Activated CD4-positive, alpha-beta T cell treated with anti-CD3 and anti-CD28 coated beads, Interleukin-2, amount 50 U/mL, for 48 hours (primary cell): Measurements from ENCODE around the gene PAX5.
A peak's percentile ranks its signal among the peaks of the same experiment; 100 is the strongest.

Experiments
- DNase-seq, 2 experiments: peaks; one replicate each; pipeline ENCODE4 v3.0.0-alpha.2; 2020

PAX5 gene

GRCh38 chr9:36897478-36897877 is 136.6 kb downstream of the PAX5 start:
- no peak for DNase-seq

- DNase-seq, result no peak
Measured at GRCh38 chr9:36897019-36897418, 137.0 kb downstream of the PAX5 start.

GRCh38 chr9:36896296-36896695 is 137.8 kb downstream of the PAX5 start:
- no peak for DNase-seq

GRCh38 chr9:36895744-36896260 is 138.3 kb downstream of the PAX5 start:
- no peak for DNase-seq

GRCh38 chr9:36894695-36895310 is 139.3 kb downstream of the PAX5 start:
- no peak for DNase-seq

GRCh38 chr9:36893911-36894310 is 140.2 kb downstream of the PAX5 start:
- DNase-seq, result no peak

GRCh38 chr9:36893184-36893583 is 140.9 kb downstream of the PAX5 start:
- no peak for DNase-seq

- no peak for DNase-seq
Measured at GRCh38 chr9:36892279-36892678, 141.8 kb downstream of the PAX5 start.

GRCh38 chr9:36891341-36891811 is 142.7 kb downstream of the PAX5 start:
- DNase-seq, result no peak

GRCh38 chr9:36889844-36890243 is 144.2 kb downstream of the PAX5 start:
- no peak for DNase-seq

- no peak for DNase-seq
Measured at GRCh38 chr9:36888551-36888950, 145.5 kb downstream of the PAX5 start.

GRCh38 chr9:36884721-36885120 is 149.3 kb downstream of the PAX5 start:
- DNase-seq, result no peak

GRCh38 chr9:36882594-36882993 is 151.5 kb downstream of the PAX5 start:
- DNase-seq, result no peak

GRCh38 chr9:36881743-36882441 is 152.2 kb downstream of the PAX5 start:
- DNase-seq, result no peak

- no peak for DNase-seq
Measured at GRCh38 chr9:36881316-36881715, 152.8 kb downstream of the PAX5 start.

GRCh38 chr9:36880075-36880474 is 154.0 kb downstream of the PAX5 start:
- no peak for DNase-seq

- peak; percentile 11 to 35 for DNase-seq
Measured at GRCh38 chr9:36878986-36879982, 154.8 kb downstream of the PAX5 start.

- no peak for DNase-seq
Measured at GRCh38 chr9:36877239-36877638, 156.8 kb downstream of the PAX5 start.

GRCh38 chr9:36876056-36876455 is 158.0 kb downstream of the PAX5 start:
- DNase-seq, result no peak

- DNase-seq, result no peak
Measured at GRCh38 chr9:36874921-36875320, 159.1 kb downstream of the PAX5 start.

GRCh38 chr9:36874261-36874660 is 159.8 kb downstream of the PAX5 start:
- DNase-seq, result no peak

- DNase-seq, result peak; percentile 77 to 84
Measured at GRCh38 chr9:36873247-36873875, 160.7 kb downstream of the PAX5 start.

- DNase-seq, result no peak
Measured at GRCh38 chr9:36872641-36873040, 161.4 kb downstream of the PAX5 start.
